ENCODE measurements around the gene FAF1.

FAF1 gene

DNA sequence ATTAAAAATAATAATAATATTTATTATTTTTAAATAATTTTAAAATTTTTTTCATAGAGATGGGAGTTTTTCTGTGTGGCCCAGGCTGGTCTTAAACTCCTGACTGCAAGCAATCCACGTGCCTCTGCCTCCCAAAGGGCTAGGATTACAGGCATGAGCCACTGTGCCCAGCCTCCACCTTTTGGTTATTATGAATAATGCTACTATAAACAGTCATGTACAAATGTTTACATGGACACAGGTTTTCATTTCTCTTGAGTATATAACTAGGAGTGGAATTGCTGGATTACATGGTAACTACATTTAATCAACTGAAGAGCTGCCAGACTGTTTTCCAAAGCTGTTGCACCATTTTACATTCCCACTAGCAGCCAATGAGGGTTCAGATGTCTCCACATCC lies 433.6 kb downstream of the FAF1 start:
- H3K9ac ChIP-seq (ENCODE audit: low read depth in 1 of 2, low read length in 2 of 2) = no peak overlapping the region

DNA sequence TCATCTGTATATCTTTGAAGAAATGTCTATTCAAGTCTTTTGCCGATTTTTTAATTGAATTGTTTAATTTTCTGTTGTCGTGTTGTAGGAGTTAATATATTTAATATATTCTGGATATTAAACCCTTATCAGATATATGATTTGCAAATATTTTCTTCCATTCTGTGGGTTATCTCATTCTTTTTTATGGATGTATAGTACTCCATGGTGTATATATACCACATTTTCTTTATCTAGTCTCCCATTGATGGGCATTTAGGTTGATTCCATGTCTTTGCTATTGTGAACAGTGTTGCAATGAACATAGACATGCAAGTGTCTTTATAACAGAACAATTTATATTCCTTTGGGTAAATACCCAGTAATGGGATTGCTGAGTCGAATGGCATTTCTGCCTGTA lies 436.5 kb downstream of the FAF1 start:
- no peak overlapping the region for H3K27ac ChIP-seq (ENCODE audit: low read depth in 2 of 2, low read length in 2 of 2)
- no peaks in the 10 kb centered on the region for H3K9me3 ChIP-seq (ENCODE audit: control insufficient read depth in 2 of 2, low read length in 2 of 2)
- no peaks in the 10 kb centered on the region for H3K4me1 ChIP-seq (ENCODE audit: control insufficient read depth in 2 of 2, insufficient read depth in 2 of 2, low read length in 2 of 2)
- H3K27me3 ChIP-seq (ENCODE audit: control insufficient read depth in 2 of 2, insufficient read depth in 2 of 2, low read length in 2 of 2) = no peaks in the 10 kb centered on the region
- no peaks in the 10 kb centered on the region for H3K36me3 ChIP-seq (ENCODE audit: control insufficient read depth in 2 of 2, insufficient read depth in 2 of 2, low read length in 2 of 2)
- no peak overlapping the region for H3K9ac ChIP-seq (ENCODE audit: low read depth in 1 of 2, low read length in 2 of 2)
- H3K4me3 ChIP-seq (ENCODE audit: low read length in 2 of 2) = no peak overlapping the region

More for the DNA sequence above, 433.6 kb downstream of the FAF1 start:
- H3K9me3 ChIP-seq (ENCODE audit: control insufficient read depth in 2 of 2, low read length in 2 of 2) = no peaks in the 10 kb centered on the region
- no peaks in the 10 kb centered on the region for H3K27me3 ChIP-seq (ENCODE audit: control insufficient read depth in 2 of 2, insufficient read depth in 2 of 2, low read length in 2 of 2)
- H3K27ac ChIP-seq (ENCODE audit: low read depth in 2 of 2, low read length in 2 of 2) = no peak overlapping the region
- no peak overlapping the region for H3K4me3 ChIP-seq (ENCODE audit: low read length in 2 of 2)
- peaks cover 0 to 5% of the 10 kb centered on the region in 2 donors for H3K36me3 ChIP-seq (ENCODE audit: control insufficient read depth in 2 of 2, insufficient read depth in 2 of 2, low read length in 2 of 2)
- H3K4me1 ChIP-seq (ENCODE audit: control insufficient read depth in 2 of 2, insufficient read depth in 2 of 2, low read length in 2 of 2) = no peaks in the 10 kb centered on the region

DNA sequence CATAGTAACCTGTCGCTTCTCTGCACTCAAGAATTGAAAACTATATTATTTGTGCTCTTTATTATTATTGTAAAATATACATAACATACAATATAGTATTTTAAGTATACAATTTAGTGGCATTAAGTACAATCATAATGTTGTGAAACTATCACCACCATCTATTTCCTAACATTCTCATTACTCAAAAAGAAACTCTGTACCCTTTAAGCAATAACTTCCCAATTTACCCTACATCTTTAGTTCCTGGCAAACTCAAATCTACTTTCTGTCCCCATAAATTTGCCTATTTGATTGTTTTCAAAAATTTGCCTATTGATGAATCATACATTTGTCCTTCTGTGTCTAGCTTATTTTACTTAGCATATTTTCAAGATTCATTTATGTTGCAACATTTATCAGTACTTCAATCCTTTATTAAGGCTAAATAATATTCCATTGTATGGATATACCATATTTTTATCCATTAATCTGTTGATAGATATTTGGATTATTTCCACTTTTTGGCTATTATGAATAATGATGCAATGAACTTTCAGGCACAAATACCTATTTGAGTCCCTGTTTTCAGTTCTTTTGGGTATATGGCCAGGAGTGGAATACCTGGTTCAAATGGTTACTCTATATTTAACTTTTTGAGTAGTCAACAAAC lies 437.2 kb downstream of the FAF1 start:
- Histone ChIP-seq H3K36me3 (ENCODE audit: control insufficient read depth in 2 of 2, insufficient read depth in 2 of 2, low read length in 2 of 2) (no peaks in the 10 kb centered on the region), H3K9me3 (ENCODE audit: control insufficient read depth in 2 of 2, low read length in 2 of 2) (no peaks in the 10 kb centered on the region), H3K27ac (ENCODE audit: low read depth in 2 of 2, low read length in 2 of 2) (no peak overlapping the region), H3K9ac (ENCODE audit: low read depth in 1 of 2, low read length in 2 of 2) (no peak overlapping the region), H3K4me3 (ENCODE audit: low read length in 2 of 2) (no peak overlapping the region), H3K4me1 (ENCODE audit: control insufficient read depth in 2 of 2, insufficient read depth in 2 of 2, low read length in 2 of 2) (no peaks in the 10 kb centered on the region), H3K27me3 (ENCODE audit: control insufficient read depth in 2 of 2, insufficient read depth in 2 of 2, low read length in 2 of 2) (no peaks in the 10 kb centered on the region)

DNA sequence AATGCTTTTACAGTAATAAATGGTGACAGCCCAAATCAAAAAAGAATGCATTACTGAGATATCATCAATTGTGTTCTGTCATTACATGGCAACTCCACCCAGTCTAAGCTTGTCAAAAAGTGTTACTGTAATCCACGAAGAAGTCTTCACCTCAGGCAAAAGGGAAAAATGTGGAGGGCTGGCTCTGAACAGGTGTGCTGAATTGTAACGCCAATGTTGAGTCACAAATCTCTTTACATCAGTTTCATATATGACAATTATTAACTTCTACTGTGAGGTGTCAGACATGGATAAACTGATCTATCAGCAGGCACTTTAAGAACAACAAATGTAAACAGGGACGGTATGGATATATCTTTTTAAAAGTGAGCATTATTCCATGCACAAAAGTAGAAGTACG lies 438.4 kb downstream of the FAF1 start:
- Histone ChIP-seq H3K27ac (ENCODE audit: low read depth in 2 of 2, low read length in 2 of 2) (no peak overlapping the region), H3K9ac (ENCODE audit: low read depth in 1 of 2, low read length in 2 of 2) (no peak overlapping the region), H3K9me3 (ENCODE audit: control insufficient read depth in 2 of 2, low read length in 2 of 2) (no peaks in the 10 kb centered on the region), H3K4me1 (ENCODE audit: control insufficient read depth in 2 of 2, insufficient read depth in 2 of 2, low read length in 2 of 2) (no peaks in the 10 kb centered on the region), H3K4me3 (ENCODE audit: low read length in 2 of 2) (no peak overlapping the region), H3K36me3 (ENCODE audit: control insufficient read depth in 2 of 2, insufficient read depth in 2 of 2, low read length in 2 of 2) (no peaks in the 10 kb centered on the region), H3K27me3 (ENCODE audit: control insufficient read depth in 2 of 2, insufficient read depth in 2 of 2, low read length in 2 of 2) (no peaks in the 10 kb centered on the region)

DNA sequence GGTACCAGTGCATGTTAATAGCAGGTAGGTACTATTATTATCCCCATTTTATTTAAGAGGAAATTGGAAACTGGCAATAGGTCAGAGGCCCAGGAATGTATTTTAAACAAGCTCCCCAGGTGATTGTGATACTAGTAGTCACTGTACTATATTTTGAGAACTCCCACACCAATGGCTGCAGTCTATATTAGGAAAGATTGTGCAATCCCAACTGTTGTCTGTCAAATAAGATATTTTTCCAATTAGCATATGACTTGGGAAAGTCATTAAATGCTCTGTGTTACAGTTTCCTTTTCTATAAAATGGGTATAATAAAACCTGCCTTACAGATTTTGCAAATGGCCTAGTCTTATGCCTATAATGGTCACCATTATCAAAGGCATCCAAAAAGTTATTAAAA lies 442.6 kb downstream of the FAF1 start:
- Histone ChIP-seq H3K9me3 (ENCODE audit: control insufficient read depth in 2 of 2, low read length in 2 of 2) (no peaks in the 10 kb centered on the region), H3K4me3 (ENCODE audit: low read length in 2 of 2) (no peak overlapping the region), H3K9ac (ENCODE audit: low read depth in 1 of 2, low read length in 2 of 2) (no peak overlapping the region), H3K4me1 (ENCODE audit: control insufficient read depth in 2 of 2, insufficient read depth in 2 of 2, low read length in 2 of 2) (no peaks in the 10 kb centered on the region), H3K27me3 (ENCODE audit: control insufficient read depth in 2 of 2, insufficient read depth in 2 of 2, low read length in 2 of 2) (no peaks in the 10 kb centered on the region), H3K27ac (ENCODE audit: low read depth in 2 of 2, low read length in 2 of 2) (no peak overlapping the region), H3K36me3 (ENCODE audit: control insufficient read depth in 2 of 2, insufficient read depth in 2 of 2, low read length in 2 of 2) (peaks cover 0 to 7% of the 10 kb centered on the region in 2 donors)

DNA sequence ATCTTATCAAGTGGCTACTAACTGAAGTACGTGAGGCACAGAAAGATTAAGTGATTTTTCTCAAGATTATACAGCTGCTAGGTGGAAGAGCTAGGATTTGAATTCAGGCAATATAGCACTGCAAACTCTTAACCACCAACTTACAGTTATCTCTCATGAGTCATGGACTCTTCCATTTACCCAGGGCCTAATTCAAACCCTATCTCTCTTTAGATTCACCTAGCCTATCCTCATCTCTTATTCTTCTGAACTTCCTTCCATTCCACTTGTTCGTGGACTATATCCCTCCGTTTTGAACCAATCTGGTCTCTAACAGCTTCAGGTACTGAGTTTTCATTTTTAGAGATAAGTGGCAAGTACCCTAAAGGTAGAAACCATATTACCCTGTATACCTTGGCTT lies 444.0 kb downstream of the FAF1 start:
- no peaks in the 10 kb centered on the region for H3K9me3 ChIP-seq (ENCODE audit: control insufficient read depth in 2 of 2, low read length in 2 of 2)
- no peak overlapping the region for H3K9ac ChIP-seq (ENCODE audit: low read depth in 1 of 2, low read length in 2 of 2)
- no peaks in the 10 kb centered on the region for H3K4me1 ChIP-seq (ENCODE audit: control insufficient read depth in 2 of 2, insufficient read depth in 2 of 2, low read length in 2 of 2)
- no peaks in the 10 kb centered on the region for H3K27me3 ChIP-seq (ENCODE audit: control insufficient read depth in 2 of 2, insufficient read depth in 2 of 2, low read length in 2 of 2)
- H3K27ac ChIP-seq (ENCODE audit: low read depth in 2 of 2, low read length in 2 of 2) = no peak overlapping the region
- H3K36me3 ChIP-seq (ENCODE audit: control insufficient read depth in 2 of 2, insufficient read depth in 2 of 2, low read length in 2 of 2) = peaks cover 0 to 7% of the 10 kb centered on the region in 2 donors
- H3K4me3 ChIP-seq (ENCODE audit: low read length in 2 of 2) = no peak overlapping the region

DNA sequence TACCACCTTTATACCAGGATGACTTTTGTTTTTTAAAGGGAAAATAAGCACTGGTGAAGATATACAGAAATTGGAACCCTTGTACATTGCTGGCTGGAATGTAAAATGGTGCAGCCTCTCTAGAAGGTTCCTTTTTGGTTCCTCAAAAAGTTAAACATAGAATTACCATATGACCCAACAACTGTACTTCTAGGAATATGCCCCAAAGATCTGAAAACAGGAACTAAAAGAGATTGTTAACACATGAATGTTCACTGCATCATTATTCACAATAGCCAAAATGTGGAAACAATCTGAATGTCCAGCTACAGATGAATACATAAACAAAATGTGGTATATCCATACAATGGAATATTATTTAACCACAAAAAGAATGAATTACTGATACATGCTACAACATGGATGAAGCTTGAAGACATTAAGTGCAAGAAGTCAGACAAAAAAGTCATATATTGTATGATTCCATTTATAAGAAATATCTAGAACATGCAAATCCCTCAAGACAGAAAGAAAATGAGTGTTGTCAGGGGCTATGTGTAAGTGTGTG lies 452.0 kb downstream of the FAF1 start:
- no peaks in the 10 kb centered on the region for H3K9me3 ChIP-seq (ENCODE audit: control insufficient read depth in 2 of 2, low read length in 2 of 2)

DNA sequence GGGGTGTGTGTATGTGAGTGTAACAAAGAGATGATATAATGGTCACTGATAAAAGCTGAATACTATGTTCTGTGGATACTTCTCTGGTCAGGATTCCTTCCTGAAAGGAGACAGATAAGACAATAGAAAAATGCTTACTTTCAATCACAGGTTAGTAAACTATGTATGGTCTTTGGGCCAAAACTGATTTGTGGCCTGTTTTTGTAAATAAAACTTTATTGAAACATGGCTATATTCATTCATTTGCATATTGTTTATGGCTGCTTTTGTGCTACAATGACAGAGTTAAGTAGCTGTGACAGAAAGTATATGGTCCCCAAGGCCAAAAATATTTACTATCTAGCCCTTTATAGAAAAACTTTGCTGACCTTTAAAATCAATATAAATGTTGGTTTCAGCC lies 454.6 kb downstream of the FAF1 start:
- H3K9ac ChIP-seq (ENCODE audit: low read depth in 1 of 2, low read length in 2 of 2) = no peak overlapping the region
- H3K27me3 ChIP-seq (ENCODE audit: control insufficient read depth in 2 of 2, insufficient read depth in 2 of 2, low read length in 2 of 2) = no peaks in the 10 kb centered on the region
- H3K9me3 ChIP-seq (ENCODE audit: control insufficient read depth in 2 of 2, low read length in 2 of 2) = no peaks in the 10 kb centered on the region
- no peak overlapping the region for H3K4me3 ChIP-seq (ENCODE audit: low read length in 2 of 2)
- H3K36me3 ChIP-seq (ENCODE audit: control insufficient read depth in 2 of 2, insufficient read depth in 2 of 2, low read length in 2 of 2) = no peaks in the 10 kb centered on the region
- no peak overlapping the region for H3K27ac ChIP-seq (ENCODE audit: low read depth in 2 of 2, low read length in 2 of 2)
- no peaks in the 10 kb centered on the region for H3K4me1 ChIP-seq (ENCODE audit: control insufficient read depth in 2 of 2, insufficient read depth in 2 of 2, low read length in 2 of 2)

More for the DNA sequence above, 452.0 kb downstream of the FAF1 start:
- H3K27ac ChIP-seq (ENCODE audit: low read depth in 2 of 2, low read length in 2 of 2) = no peak overlapping the region
- no peaks in the 10 kb centered on the region for H3K27me3 ChIP-seq (ENCODE audit: control insufficient read depth in 2 of 2, insufficient read depth in 2 of 2, low read length in 2 of 2)
- no peak overlapping the region for H3K9ac ChIP-seq (ENCODE audit: low read depth in 1 of 2, low read length in 2 of 2)
- no peaks in the 10 kb centered on the region for H3K4me1 ChIP-seq (ENCODE audit: control insufficient read depth in 2 of 2, insufficient read depth in 2 of 2, low read length in 2 of 2)
- no peak overlapping the region for H3K4me3 ChIP-seq (ENCODE audit: low read length in 2 of 2)
- no peaks in the 10 kb centered on the region for H3K36me3 ChIP-seq (ENCODE audit: control insufficient read depth in 2 of 2, insufficient read depth in 2 of 2, low read length in 2 of 2)

DNA sequence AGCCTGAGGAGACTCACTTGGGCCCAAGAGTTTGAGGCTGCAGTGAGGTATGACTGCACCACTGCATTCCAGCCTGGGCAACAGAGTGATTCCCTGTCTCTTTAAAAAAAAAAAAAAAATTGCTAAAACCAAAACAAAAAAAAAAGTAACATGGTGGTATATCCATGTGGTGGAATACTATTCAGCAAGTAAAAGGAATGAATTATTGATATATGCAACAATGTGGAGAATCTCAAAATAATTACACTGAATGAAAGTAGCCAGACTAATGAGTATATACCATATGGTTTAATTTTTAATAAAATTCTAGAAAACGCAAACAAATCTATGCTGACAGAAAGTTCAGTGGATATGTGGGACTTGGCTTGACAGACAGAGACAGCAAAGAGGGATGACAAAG lies 456.6 kb downstream of the FAF1 start:
- no peaks in the 10 kb centered on the region for H3K4me1 ChIP-seq (ENCODE audit: control insufficient read depth in 2 of 2, insufficient read depth in 2 of 2, low read length in 2 of 2)
- no peak overlapping the region for H3K9ac ChIP-seq (ENCODE audit: low read depth in 1 of 2, low read length in 2 of 2)
- no peak overlapping the region for H3K27ac ChIP-seq (ENCODE audit: low read depth in 2 of 2, low read length in 2 of 2)
- H3K9me3 ChIP-seq (ENCODE audit: control insufficient read depth in 2 of 2, low read length in 2 of 2) = no peaks in the 10 kb centered on the region
- H3K4me3 ChIP-seq (ENCODE audit: low read length in 2 of 2) = no peak overlapping the region
- no peaks in the 10 kb centered on the region for H3K27me3 ChIP-seq (ENCODE audit: control insufficient read depth in 2 of 2, insufficient read depth in 2 of 2, low read length in 2 of 2)
- H3K36me3 ChIP-seq (ENCODE audit: control insufficient read depth in 2 of 2, insufficient read depth in 2 of 2, low read length in 2 of 2) = no peaks in the 10 kb centered on the region

DNA sequence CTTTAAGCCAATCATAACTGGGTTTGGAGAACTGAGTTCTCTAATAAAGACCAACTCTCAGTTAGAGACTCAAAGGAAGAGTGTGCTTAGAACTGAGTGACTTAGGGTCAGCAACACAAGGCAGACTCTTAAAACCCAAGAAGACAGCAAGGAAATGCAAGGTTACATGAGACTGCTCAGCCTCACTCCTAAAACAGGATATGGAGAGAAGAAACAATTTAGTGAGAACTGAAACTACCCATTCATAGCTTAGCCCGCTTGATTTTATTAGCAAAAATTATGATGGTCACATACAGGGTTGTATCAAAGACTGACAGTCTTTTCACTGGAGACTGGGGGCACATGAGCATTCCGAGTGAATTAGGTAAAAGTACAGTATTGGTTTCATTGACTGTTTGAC lies 457.9 kb downstream of the FAF1 start:
- Histone ChIP-seq H3K27ac (ENCODE audit: low read depth in 2 of 2, low read length in 2 of 2) (no peak overlapping the region), H3K9me3 (ENCODE audit: control insufficient read depth in 2 of 2, low read length in 2 of 2) (no peaks in the 10 kb centered on the region), H3K4me1 (ENCODE audit: control insufficient read depth in 2 of 2, insufficient read depth in 2 of 2, low read length in 2 of 2) (no peaks in the 10 kb centered on the region), H3K9ac (ENCODE audit: low read depth in 1 of 2, low read length in 2 of 2) (no peak overlapping the region), H3K4me3 (ENCODE audit: low read length in 2 of 2) (no peak overlapping the region), H3K27me3 (ENCODE audit: control insufficient read depth in 2 of 2, insufficient read depth in 2 of 2, low read length in 2 of 2) (no peaks in the 10 kb centered on the region), H3K36me3 (ENCODE audit: control insufficient read depth in 2 of 2, insufficient read depth in 2 of 2, low read length in 2 of 2) (no peaks in the 10 kb centered on the region)
